GM20000 (cell line): ENCODE data around the gene PLPP7.

Source experiments
- DNase-seq: peaks from one replicate; pipeline ENCODE4 v3.0.0; 2012; ENCODE audit warnings: low spot score
- CTCF ChIP-seq: IDR thresholded peaks from 2 replicates; pipeline ENCODE4 v1.5.1; 2012; ENCODE audit warnings: mild to moderate bottlenecking, control low read depth; ENCODE audit errors: extremely low read depth, missing control alignments

PLPP7 gene

GRCh38 chr9:131255676-131256197 is 33.8 kb upstream of the PLPP7 start:
- peak; percentile 26 for DNase-seq
- TF ChIP-seq CTCF, result no peak

- no peak for TF ChIP-seq CTCF
- DNase-seq, result no peak
Observed at GRCh38 chr9:131257266-131258025, 32.1 kb upstream of the PLPP7 start.

- TF ChIP-seq CTCF, result no peak
- no peak for DNase-seq
Observed at GRCh38 chr9:131258186-131258585, 31.3 kb upstream of the PLPP7 start.

GRCh38 chr9:131258698-131259431 is 30.7 kb upstream of the PLPP7 start:
- TF ChIP-seq CTCF, result no peak
- no peak for DNase-seq

GRCh38 chr9:131259432-131259898 is 30.1 kb upstream of the PLPP7 start:
- no peak for DNase-seq
- no peak for TF ChIP-seq CTCF

GRCh38 chr9:131259916-131260597 is 29.5 kb upstream of the PLPP7 start:
- DNase-seq, result no peak
- TF ChIP-seq CTCF, result no peak
